Fibroblast of lung (primary cell): ENCODE data around the gene CHTOP.
"Not testable (repeated sequence)": the region's sequence is repeated elsewhere in the genome, so short reads cannot be mapped to it uniquely, and the experiment has no call there.

Experiments used
- CTCF ChIP-seq, 2 donors: IDR thresholded peaks in 1 of 2; conservative IDR thresholded peaks in 1 of 2; 1 replicate in 1 of 2; 2 replicates in 1 of 2; pipeline ENCODE4 v1.5.1; 2011 to 2012; ENCODE audit warnings: low read length in 2 of 2, control low read depth in 1 of 2, inconsistent platforms in 1 of 2, low read depth in 1 of 2, mild to moderate bottlenecking in 1 of 2
- EZH2 ChIP-seq: IDR thresholded peaks from 2 replicates; pipeline ENCODE4 v1.5.1; 2012; ENCODE audit warnings: low read length, control low read depth, mild to moderate bottlenecking; ENCODE audit errors: missing control alignments

GRCh38 chr1:153588033-153588432 lies 45.8 kb upstream of the CHTOP start:
- TF ChIP-seq CTCF (conservative IDR thresholded peaks at IDR 0.05 in 1 of 2, IDR thresholded peaks at IDR 0.05 in 1 of 2; ENCODE audit: low read depth in 1 of 2, low read length in 2 of 2); EZH2: not testable (repeated sequence)
